Amniotic stem cell (primary cell): Measurements from ENCODE around the gene GAB3.

Source experiments
- DNase-seq: peaks from one replicate; lab custom pipeline; 2025; lab: John Stamatoyannopoulos, UW

Gene GAB3

GRCh38 chrX:154750301-154751202 is at the start of gene GAB3:
GAB3 (minus strand) TSS chrX:154751077; CDS start chrX:154751025, 52 bp downstream.
- no peak for DNase-seq

DNA sequence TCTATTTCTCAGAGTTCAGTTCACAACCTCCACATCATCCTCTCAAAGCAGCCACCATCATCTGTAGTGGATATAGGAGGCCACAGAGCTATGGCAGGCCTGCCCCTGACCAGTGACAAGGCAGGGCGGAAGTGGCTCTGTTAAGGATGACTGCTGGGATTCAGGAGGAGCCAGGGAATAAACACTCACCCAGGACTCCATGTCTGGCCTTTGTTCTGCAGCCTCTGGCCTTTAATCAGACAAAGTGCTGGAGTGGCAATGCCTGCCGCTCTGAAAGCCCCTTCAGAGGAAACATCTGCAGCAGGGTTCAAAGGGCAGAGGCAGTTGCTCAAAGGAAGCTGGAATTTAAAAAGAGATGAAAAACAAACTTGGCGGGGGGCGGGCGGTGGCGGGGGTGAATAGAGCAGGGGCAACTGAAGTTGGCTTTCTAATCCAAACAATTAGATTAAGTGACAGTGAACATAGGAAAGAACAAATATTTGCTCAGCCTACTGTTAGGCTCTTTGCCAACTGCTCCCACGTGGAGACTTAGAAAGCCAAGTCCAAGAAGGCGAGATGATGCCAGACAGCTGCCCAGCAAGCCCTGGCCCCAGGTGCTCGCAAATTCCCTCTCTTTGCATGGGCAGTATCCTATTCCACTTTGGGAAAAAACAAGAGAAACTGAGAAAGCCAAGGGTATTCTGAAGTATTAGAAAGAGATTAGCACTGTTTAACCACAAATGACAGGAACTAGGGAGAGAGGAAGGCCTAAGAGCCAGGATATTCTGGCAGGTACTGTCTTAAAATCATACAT is 48.9 kb upstream of the GAB3 start:
- DNase-seq = no peak

- no peak for DNase-seq
Measured at GRCh38 chrX:154797006-154797405, 46.1 kb upstream of the GAB3 start.

GRCh38 chrX:154795016-154795415 is 44.1 kb upstream of the GAB3 start:
- DNase-seq = no peak

DNA sequence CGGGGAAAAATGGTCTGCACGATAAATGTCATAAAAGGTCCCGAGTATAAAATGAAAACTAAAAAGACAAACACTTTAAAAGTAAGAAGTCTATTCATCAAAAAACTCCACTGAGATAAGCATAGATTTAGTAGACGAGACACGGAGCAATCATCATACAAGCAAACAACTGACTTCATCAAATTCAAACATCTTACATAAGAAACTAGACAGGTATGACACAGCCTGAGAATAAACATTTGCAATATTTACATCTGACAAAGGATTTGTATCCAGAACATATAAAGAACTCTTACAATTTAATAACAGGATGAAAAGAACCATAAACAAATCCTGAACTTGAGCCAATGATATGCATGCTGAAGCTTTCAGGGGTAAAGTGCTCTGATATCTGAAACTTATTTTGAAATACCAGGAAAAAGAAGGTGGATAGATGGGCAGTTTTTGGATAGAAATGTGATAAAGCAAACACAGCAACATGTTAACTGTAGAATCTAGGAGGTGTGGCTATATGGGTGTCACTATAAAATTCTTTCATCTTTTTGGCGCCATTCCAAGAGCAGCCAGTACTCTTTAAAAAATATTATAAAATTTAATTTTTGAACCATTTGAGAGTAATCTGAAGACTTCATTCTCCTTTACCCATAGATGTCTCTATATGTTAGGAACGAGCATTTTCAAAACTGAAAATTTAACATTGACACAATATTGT is 42.4 kb upstream of the GAB3 start:
- no peak for DNase-seq

DNA sequence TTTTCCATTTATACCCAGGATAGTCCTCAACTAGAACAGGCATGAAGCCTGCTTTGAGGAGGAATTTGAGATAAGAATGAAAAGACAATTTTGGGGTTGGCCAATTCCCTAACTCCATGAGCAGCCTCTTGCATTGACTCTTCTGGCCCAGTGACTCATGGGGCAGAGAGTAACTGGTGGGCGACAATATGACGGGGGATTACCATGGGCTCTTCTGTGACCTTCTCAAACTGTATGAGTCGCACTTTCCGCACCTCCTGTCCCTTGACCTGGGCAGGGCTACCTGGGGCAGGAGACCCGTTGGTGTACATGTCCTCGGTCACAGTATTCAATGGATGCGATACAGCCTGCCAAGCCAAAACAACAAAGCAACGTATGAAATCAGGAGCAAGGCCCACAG is 41.1 kb upstream of the GAB3 start:
- DNase-seq = no peak

DNA sequence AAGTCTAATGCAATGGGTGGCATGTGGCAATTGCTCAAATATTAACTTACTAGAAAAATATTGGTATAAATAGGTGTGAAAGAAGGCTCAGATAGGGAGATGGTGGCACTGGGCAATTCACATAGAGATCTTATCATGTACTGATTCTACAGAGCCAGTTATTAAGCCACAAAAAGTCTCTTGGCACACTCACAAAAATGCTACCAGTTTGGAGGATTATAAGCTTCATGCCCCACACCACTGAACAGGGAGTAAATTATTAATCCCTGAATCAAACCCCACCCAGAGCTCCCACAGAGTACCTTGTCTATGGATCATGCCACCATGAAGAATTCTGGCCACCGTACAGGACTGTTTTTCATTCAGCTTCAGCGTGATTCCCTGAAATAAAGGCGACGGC is 40.6 kb upstream of the GAB3 start:
- DNase-seq = no peak

DNA sequence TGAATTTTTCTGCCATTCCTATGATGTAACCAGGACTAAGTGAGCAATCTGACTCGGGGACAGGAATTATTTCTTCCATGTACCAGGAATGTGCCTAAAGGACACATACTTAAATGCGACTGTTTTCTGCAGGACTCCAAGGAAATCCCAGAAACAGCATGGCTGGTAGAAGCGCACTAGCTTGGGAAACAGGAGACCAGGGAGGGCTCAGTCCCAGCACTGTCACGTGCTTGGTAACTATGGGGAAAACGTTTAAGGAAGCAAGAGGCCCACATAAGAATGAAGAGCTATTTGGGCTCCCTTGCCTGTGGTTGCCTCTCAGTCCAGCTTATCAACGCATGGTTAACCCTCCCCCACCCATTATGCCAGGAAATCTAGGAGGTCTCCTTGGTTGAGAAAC is 34.8 kb upstream of the GAB3 start:
- DNase-seq = no peak

GRCh38 chrX:154784149-154784995 is 33.5 kb upstream of the GAB3 start:
- DNase-seq = no peak

- DNase-seq = no peak
Measured at GRCh38 chrX:154780968-154781367, 30.1 kb upstream of the GAB3 start.

- no peak for DNase-seq
Measured at GRCh38 chrX:154779261-154779660, 28.4 kb upstream of the GAB3 start.

DNA sequence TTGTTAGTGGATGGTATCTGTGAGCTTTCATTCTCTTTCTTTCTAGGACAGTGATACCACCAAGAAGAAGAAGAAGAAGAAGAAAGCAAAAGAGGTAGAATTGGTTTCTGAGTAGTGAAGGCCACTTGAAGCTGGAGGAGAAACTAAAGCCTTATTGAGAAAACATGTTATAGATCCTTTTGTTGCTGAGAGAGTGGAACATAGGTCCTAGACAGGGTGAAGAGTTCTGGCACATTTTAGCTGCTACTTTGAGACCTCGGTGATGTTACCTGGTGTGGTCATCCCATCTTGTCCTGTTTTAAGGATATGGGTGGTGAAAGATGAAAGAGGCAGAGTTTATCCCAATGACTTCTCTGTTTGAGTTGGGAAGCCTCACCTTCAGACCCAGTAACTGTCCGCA is 25.9 kb upstream of the GAB3 start:
- no peak for DNase-seq

DNA sequence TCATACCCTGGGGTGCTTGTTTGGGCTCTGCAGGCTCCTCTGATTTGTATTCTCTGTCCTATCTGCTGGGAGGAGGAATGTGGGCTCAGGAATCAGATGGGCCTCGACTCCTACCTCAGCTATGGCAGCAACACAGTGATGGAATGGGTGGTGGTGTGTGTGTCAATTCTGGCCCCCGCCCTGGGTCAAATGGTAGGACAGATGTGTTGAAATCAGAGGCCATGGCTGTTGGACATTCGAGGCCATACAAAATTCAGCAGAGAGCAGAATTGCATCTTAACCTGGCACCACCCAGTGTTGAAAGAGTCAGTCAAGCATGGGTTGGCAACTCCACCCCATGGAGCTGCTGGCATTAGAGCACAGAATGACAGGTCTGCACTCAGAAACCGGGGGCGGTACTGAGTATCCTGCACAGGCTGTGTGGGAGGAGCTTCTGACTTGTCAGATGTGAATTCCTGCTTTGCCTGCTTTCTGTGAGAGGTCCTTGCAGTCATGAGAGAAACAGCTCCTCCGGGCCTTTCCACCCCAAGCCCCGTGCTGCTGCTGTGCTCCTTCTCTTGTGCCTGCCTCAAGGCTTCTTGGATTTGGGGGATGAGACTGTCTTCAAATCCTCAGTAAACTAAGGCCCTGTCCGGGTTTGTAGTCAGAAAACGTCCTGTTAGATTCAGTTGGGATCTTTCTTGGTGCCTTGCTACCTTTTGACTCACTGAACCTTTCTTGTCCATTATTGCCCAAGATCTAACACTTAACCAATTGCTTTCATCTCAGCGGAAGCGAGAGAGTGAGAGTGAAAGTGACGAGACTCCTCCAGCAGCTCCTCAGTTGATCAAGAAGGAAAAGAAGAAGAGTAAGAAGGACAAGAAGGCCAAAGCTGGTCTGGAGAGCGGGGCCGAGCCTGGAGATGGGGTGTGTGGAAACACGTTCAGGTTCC is 24.8 kb upstream of the GAB3 start:
- no peak for DNase-seq

GRCh38 chrX:154774622-154775021 is 23.7 kb upstream of the GAB3 start:
- DNase-seq = no peak

GRCh38 chrX:154762537-154763296 is 11.8 kb upstream of the GAB3 start, which contains the start of gene DKC1:
DKC1 (plus strand) TSS chrX:154762864; CDS start chrX:154762966, 102 bp downstream.
- DNase-seq = peak; percentile 80

- no peak for DNase-seq
Measured at GRCh38 chrX:154761977-154762536, 11.2 kb upstream of the GAB3 start.

GRCh38 chrX:154758696-154759095 is 7.8 kb upstream of the GAB3 start:
- no peak for DNase-seq

DNA sequence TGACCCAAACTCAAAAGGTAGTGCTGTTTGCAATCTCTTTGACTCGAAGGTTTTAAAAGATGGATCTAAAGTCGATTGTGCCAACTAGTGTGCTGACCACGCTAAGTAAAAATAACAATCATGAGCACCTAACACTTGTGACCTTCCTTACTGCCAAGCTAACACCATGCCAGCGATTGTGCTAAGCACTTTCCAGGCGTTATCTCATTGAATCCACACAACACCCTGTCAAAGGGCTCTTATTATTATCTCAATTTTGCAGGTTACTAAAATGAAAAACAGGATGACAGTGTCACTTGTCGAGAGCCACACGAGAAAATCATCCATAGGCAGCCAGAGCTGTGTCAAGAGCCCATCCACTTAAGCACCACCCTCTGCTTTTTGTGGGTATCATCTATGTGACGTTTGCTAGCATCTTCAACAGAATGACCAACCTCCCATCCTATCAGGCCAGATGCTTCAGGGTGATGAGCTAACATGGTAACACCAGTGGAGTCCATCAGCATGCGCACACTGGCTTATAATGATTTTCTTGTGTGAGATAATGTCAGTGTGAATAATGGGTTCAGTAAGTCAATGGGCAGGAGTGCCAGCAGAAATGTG is 893 bp upstream of the GAB3 start:
- no peak for DNase-seq

DNA sequence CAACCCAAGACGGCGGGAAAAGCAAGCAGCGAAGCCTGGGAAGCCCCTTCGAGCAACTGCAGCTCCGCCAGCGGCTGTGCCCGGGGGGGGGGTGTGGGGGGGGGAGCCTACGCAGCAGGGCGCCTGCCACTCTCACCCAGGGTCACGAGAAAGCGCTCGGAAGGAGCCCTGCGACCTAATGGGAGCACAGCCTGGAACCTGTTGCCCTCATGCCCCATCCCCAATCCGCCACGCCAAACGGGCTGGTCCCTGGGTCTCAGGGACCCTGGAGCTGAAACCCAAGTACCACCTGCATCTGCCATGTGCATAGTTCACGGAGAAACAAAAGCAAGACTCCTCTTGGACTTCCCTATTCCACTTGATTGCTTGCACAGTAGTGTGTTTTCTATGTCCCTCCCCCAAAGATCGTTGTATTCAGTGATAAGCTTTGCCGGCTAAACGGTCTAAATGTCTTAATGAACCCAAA is 359 bp upstream of the GAB3 start:
- DNase-seq = no peak
